Suppressor macrophage treated with lipopolysaccharide for 4 hours (primary cell): ENCODE measurements around the gene TNS1.

Experiments
- DNase-seq: peaks from one replicate; pipeline ENCODE4 v3.0.0-alpha.2; 2020

TNS1 gene

GRCh38 chr2:217955881-217956493, 46.8 kb downstream of the TNS1 start:
- no peak for DNase-seq

- DNase-seq, result no peak
These were observed 47.6 kb downstream of the TNS1 start for GRCh38 chr2:217954971-217955740.

- no peak for DNase-seq
These were observed 48.3 kb downstream of the TNS1 start for GRCh38 chr2:217954469-217954868.

- no peak for DNase-seq
These were observed 48.7 kb downstream of the TNS1 start for GRCh38 chr2:217954051-217954450.

- DNase-seq, result no peak
These were observed 49.3 kb downstream of the TNS1 start for GRCh38 chr2:217953531-217953932.

- DNase-seq, result no peak
These were observed 49.7 kb downstream of the TNS1 start for GRCh38 chr2:217953011-217953481.

- DNase-seq, result no peak
These were observed 50.4 kb downstream of the TNS1 start for GRCh38 chr2:217952409-217952808.

- no peak for DNase-seq
These were observed 51.1 kb downstream of the TNS1 start for GRCh38 chr2:217951521-217952247.

GRCh38 chr2:217951091-217951490, 51.7 kb downstream of the TNS1 start:
- no peak for DNase-seq

- peak; percentile 25 for DNase-seq
These were observed 52.4 kb downstream of the TNS1 start for GRCh38 chr2:217950401-217950871.

GRCh38 chr2:217949447-217949846, 53.3 kb downstream of the TNS1 start:
- no peak for DNase-seq

GRCh38 chr2:217948897-217949296, 53.9 kb downstream of the TNS1 start:
- DNase-seq, result no peak

GRCh38 chr2:217948351-217948791, 54.4 kb downstream of the TNS1 start:
- DNase-seq, result no peak

- DNase-seq, result no peak
These were observed 55.1 kb downstream of the TNS1 start for GRCh38 chr2:217947383-217948350.

GRCh38 chr2:217946051-217946450, 56.7 kb downstream of the TNS1 start:
- no peak for DNase-seq

- DNase-seq, result no peak
These were observed 57.3 kb downstream of the TNS1 start for GRCh38 chr2:217945530-217945929.

GRCh38 chr2:217944923-217945322, 57.9 kb downstream of the TNS1 start:
- DNase-seq, result no peak

GRCh38 chr2:217944366-217944765, 58.4 kb downstream of the TNS1 start:
- DNase-seq, result no peak

- peak; percentile 80 for DNase-seq
These were observed 59.1 kb downstream of the TNS1 start for GRCh38 chr2:217943446-217944321.

GRCh38 chr2:217942731-217943335, 60.0 kb downstream of the TNS1 start:
- DNase-seq, result no peak
